HG03460 (cell line): ENCODE data around the gene ATP6V1B1.

ENCODE experiments used
- ATAC-seq: cut with Tn5 transposase; IDR thresholded peaks from one replicate; pipeline ENCODE4 v1.9.1; 2021; ENCODE audit not compliant: unreplicated experiment

The ATP6V1B1 gene

GRCh38 chr2:70926042-70926441, 9.7 kb upstream of the ATP6V1B1 start:
- no peak for ATAC-seq

- no peak for ATAC-seq
Observed at GRCh38 chr2:70927138-70927537, 8.6 kb upstream of the ATP6V1B1 start.

GRCh38 chr2:70927641-70928040, 8.1 kb upstream of the ATP6V1B1 start:
- ATAC-seq = no peak

- no peak for ATAC-seq
Observed at GRCh38 chr2:70928366-70928765, 7.3 kb upstream of the ATP6V1B1 start.

GRCh38 chr2:70930371-70931329, 5.0 kb upstream of the ATP6V1B1 start:
- ATAC-seq = no peak

- ATAC-seq = no peak
Observed at GRCh38 chr2:70931376-70932000, 4.2 kb upstream of the ATP6V1B1 start.

GRCh38 chr2:70932631-70933230, 3.0 kb upstream of the ATP6V1B1 start:
- ATAC-seq = no peak

- ATAC-seq = no peak
Observed at GRCh38 chr2:70934981-70935380, 719 bp upstream of the ATP6V1B1 start.

GRCh38 chr2:70936165-70936978, 672 bp downstream of the ATP6V1B1 start:
- ATAC-seq = no peak

GRCh38 chr2:70936979-70937811, 1.5 kb downstream of the ATP6V1B1 start:
- ATAC-seq = no peak

GRCh38 chr2:70937866-70938585, 2.3 kb downstream of the ATP6V1B1 start:
- no peak for ATAC-seq

- no peak for ATAC-seq
Observed at GRCh38 chr2:70938586-70938950, 2.9 kb downstream of the ATP6V1B1 start.

GRCh38 chr2:70939001-70939838, 3.5 kb downstream of the ATP6V1B1 start:
- no peak for ATAC-seq

- no peak for ATAC-seq
Observed at GRCh38 chr2:70939839-70940580, 4.3 kb downstream of the ATP6V1B1 start.

GRCh38 chr2:70941186-70941585, 5.5 kb downstream of the ATP6V1B1 start:
- no peak for ATAC-seq

- ATAC-seq = no peak
Observed at GRCh38 chr2:70941701-70942100, 6.0 kb downstream of the ATP6V1B1 start.

GRCh38 chr2:70942396-70943204, 6.9 kb downstream of the ATP6V1B1 start:
- no peak for ATAC-seq
